ENCODE measurements around the gene ZNF76. TPM values are rescaled to one million over a fixed set of nuclear protein-coding genes. Genes with fewer than 3 reads are reported as not detected.

Gene ZNF76
- total and polyA plus RNA-seq, 2 of the 13 experiments (the other 11 are each of a cell fraction or from before 2014, with no cell fraction given), result 13.2 to 26.4 TPM

DNA sequence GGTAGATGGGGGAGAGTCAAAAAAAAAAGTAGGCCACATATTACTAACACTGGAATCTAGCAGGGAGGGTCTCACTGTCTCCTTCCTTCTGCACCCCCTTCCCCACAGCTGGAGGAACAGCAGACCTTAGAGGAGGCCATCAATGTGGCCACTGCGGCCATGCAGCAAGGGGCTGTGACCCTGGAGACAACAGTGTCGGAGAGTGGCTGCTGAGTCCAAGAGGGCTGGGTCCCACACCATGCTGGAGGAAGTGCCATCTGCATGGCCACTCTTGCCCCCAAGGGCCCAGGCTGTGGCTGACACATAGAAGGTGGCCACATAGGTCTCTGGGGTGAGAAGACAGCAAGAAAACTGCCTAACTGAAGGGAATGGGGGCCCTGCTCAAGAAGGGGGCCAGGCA, 35.5 kb downstream of the ZNF76 start:
- POLR2A ChIA-PET, result interaction anchor here (0.6 to 1.2 kb wide), 2 partner anchors 10 to 123 kb away, joined by 3 read pairs; no protein-coding TSS in a partner anchor
- ATAC-seq (no peak), DNase-seq (ENCODE audit: low spot score) (no peak), FAIRE-seq (no peak)
- Histone ChIP-seq H3K4me3 (replicated peaks in 1 of 3; ENCODE audit: insufficient read depth in 1 of 3, low read depth in 2 of 3, low read length in 3 of 3) (no peak overlapping the region), H4K20me1 (ENCODE audit: insufficient read depth, low read length) (no peaks in the 10 kb centered on the region), H3K4me1 (ENCODE audit: insufficient read depth, low read length) (peaks cover 20% of the 10 kb centered on the region), H2AFZ (ENCODE audit: low read length) (no peak overlapping the region), H3K9ac (ENCODE audit: insufficient read depth, low read depth, low read length) (no peak overlapping the region), H3K4me2 (ENCODE audit: low read depth, low read length) (no peak overlapping the region), H3K27me3 (ENCODE audit: control insufficient read depth in 1 of 2, insufficient read depth in 2 of 2, low read length in 2 of 2) (no peaks in the 10 kb centered on the region), H3K9me3 (ENCODE audit: low read length) (no peaks in the 10 kb centered on the region), H3K79me2 (ENCODE audit: insufficient read depth, low read length) (no peaks in the 10 kb centered on the region), H3K36me3 (replicated peaks in 1 of 2; ENCODE audit: control insufficient read depth in 1 of 2, insufficient read depth in 2 of 2, low read length in 2 of 2) (peaks cover 9 to 19% of the 10 kb centered on the region in 2 experiments; a peak in 4 of 5 replicates), H3K27ac (ENCODE audit: extremely low read length, insufficient read depth, low read length) (no peak overlapping the region)
- in situ Hi-C loops (cut with HindIII; ENCODE audit: extremely low pct_ligation_motif_present, low pct_unique_long_range_greater_than_20kb) (loop anchor here (5.0 kb wide), 2 partner anchors 37 to 172 kb away; partner anchors contain the start of gene RPL10A), intact Hi-C loops (cut with micrococcal nuclease; ENCODE audit: unreplicated experiment) (loop anchor here (10.0 kb wide), 1 partner anchor 440 kb away; the partner anchor contains the start of gene ARMC12)
- TF ChIP-seq HOXA9 (CRISPR knock-in tag; IDR thresholded peaks at IDR 0.05; ENCODE audit: borderline replicate concordance), result no peak
- TF ChIP-seq ZMYM4 (CRISPR knock-in tag; IDR thresholded peaks at IDR 0.05), result no peak
- TF ChIP-seq, protein P1, sequence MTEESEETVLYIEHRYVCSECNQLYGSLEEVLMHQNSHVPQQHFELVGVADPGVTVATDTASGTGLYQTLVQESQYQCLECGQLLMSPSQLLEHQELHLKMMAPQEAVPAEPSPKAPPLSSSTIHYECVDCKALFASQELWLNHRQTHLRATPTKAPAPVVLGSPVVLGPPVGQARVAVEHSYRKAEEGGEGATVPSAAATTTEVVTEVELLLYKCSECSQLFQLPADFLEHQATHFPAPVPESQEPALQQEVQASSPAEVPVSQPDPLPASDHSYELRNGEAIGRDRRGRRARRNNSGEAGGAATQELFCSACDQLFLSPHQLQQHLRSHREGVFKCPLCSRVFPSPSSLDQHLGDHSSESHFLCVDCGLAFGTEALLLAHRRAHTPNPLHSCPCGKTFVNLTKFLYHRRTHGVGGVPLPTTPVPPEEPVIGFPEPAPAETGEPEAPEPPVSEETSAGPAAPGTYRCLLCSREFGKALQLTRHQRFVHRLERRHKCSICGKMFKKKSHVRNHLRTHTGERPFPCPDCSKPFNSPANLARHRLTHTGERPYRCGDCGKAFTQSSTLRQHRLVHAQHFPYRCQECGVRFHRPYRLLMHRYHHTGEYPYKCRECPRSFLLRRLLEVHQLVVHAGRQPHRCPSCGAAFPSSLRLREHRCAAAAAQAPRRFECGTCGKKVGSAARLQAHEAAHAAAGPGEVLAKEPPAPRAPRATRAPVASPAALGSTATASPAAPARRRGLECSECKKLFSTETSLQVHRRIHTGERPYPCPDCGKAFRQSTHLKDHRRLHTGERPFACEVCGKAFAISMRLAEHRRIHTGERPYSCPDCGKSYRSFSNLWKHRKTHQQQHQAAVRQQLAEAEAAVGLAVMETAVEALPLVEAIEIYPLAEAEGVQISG (CRISPR knock-in tag; IDR thresholded peaks at IDR 0.05), result no peak
- TF ChIP-seq ZNF143 (CRISPR knock-in tag; IDR thresholded peaks at IDR 0.05), result no peak
- no peak for TF ChIP-seq ZEB1 (IDR thresholded peaks at IDR 0.05; ENCODE audit: insufficient replicate concordance, low read depth)
- no peak for TF ChIP-seq ZNF773 (CRISPR knock-in tag; IDR thresholded peaks at IDR 0.05; ENCODE audit: borderline replicate concordance)
- TF ChIP-seq ZNF24 (IDR thresholded peaks at IDR 0.05), result no peak
- no peak for TF ChIP-seq ZNF335 (CRISPR knock-in tag; IDR thresholded peaks at IDR 0.05)
- no peak for TF ChIP-seq ZNF20 (CRISPR knock-in tag; IDR thresholded peaks at IDR 0.05)
- no peak for TF ChIP-seq ZHX1 (CRISPR knock-in tag; IDR thresholded peaks at IDR 0.05; ENCODE audit: low read depth)
- no peak for TF ChIP-seq RFX1 (IDR thresholded peaks at IDR 0.05)
- CTCF ChIA-PET (ENCODE audit: low intra/inter-chr PET ratio, low total read pairs), result interaction anchor here (1.1 to 2.6 kb wide), 5 partner anchors 32 to 173 kb away, joined by 3 to 18 read pairs (median 6); partner anchors contain the start of genes PPARD and RPL10A
- no TSS peak for BruUV-seq (replicated peaks)
- WGBS (ENCODE audit: low lambda C conversion rate), result 83% methylated on average over 2 of the region's 2 CpGs
